GM19238 (cell line): Measurements from ENCODE around the gene PPFIA1.

ENCODE experiments used
- DNase-seq: peaks from one replicate; pipeline ENCODE4 v3.0.0; 2011; ENCODE audit warnings: low spot score; ENCODE audit not compliant: insufficient read length

Gene PPFIA1

GRCh38 chr11:70411713-70412452, 141.4 kb downstream of the PPFIA1 start:
- DNase-seq, result no peak

GRCh38 chr11:70413151-70413550, 142.7 kb downstream of the PPFIA1 start:
- no peak for DNase-seq

- DNase-seq, result no peak
Measured at GRCh38 chr11:70414341-70415100, 144.0 kb downstream of the PPFIA1 start.

- DNase-seq, result no peak
Measured at GRCh38 chr11:70415191-70415590, 144.7 kb downstream of the PPFIA1 start.

- no peak for DNase-seq
Measured at GRCh38 chr11:70415642-70416395, 145.3 kb downstream of the PPFIA1 start.

GRCh38 chr11:70416881-70417280, 146.4 kb downstream of the PPFIA1 start:
- no peak for DNase-seq

- DNase-seq, result no peak
Measured at GRCh38 chr11:70418130-70418529, 147.6 kb downstream of the PPFIA1 start.

GRCh38 chr11:70419307-70420007, 149.0 kb downstream of the PPFIA1 start:
- DNase-seq, result no peak

- DNase-seq, result no peak
Measured at GRCh38 chr11:70420008-70420464, 149.5 kb downstream of the PPFIA1 start.

- DNase-seq, result no peak
Measured at GRCh38 chr11:70420496-70420895, 150.0 kb downstream of the PPFIA1 start.

GRCh38 chr11:70421123-70421522, 150.6 kb downstream of the PPFIA1 start:
- DNase-seq, result no peak

- no peak for DNase-seq
Measured at GRCh38 chr11:70422692-70423522, 152.4 kb downstream of the PPFIA1 start.

GRCh38 chr11:70423523-70424505, 153.3 kb downstream of the PPFIA1 start:
- DNase-seq, result no peak

- DNase-seq, result no peak
Measured at GRCh38 chr11:70424765-70425344, 154.4 kb downstream of the PPFIA1 start.

- no peak for DNase-seq
Measured at GRCh38 chr11:70427436-70427835, 156.9 kb downstream of the PPFIA1 start.

GRCh38 chr11:70428701-70429427, 158.4 kb downstream of the PPFIA1 start:
- DNase-seq, result no peak

- DNase-seq, result no peak
Measured at GRCh38 chr11:70429428-70429705, 158.9 kb downstream of the PPFIA1 start.

GRCh38 chr11:70429724-70430521, 159.4 kb downstream of the PPFIA1 start:
- DNase-seq, result no peak
